Endothelial cell of umbilical vein (primary cell): ENCODE measurements around the gene POR. TPM values are rescaled to one million over a fixed set of nuclear protein-coding genes. Genes with fewer than 3 reads are reported as not detected.
"Not testable (repeated sequence)": the region's sequence is repeated elsewhere in the genome, so short reads cannot be mapped to it uniquely, and the experiment has no call there.

Source experiments
- BruUV-seq: library from RNA; stranded (reverse); fragments of 400-500 nt; replicated peaks from 2 replicates; lab custom pipeline; 2021; lab: Mats Ljungman, UMichigan
- CTCF ChIA-PET: fragments of 300-600, 350-600 bp; sonication (Branson Sonifier 250); formaldehyde crosslinking; loops from one replicate; lab custom pipeline; 2021; ENCODE audit warnings: antibody characterized with exemption, inconsistent platforms; lab: Charles Lee
- POLR2A ChIA-PET: fragments of 300-600, 350-600 bp; sonication (Branson Sonifier 250); formaldehyde crosslinking; loops from one replicate; lab custom pipeline; 2021; ENCODE audit warnings: antibody characterized with exemption, inconsistent platforms; lab: Charles Lee
- DNase-seq: peaks from one replicate; pipeline ENCODE4 v3.0.0-alpha.2; 2011; ENCODE audit warnings: low read depth, low spot score
- FAIRE-seq: peaks from 2 replicates; lab custom pipeline; 2011; peaks lifted over from hg19 to GRCh38; lab: Jason Lieb, UNC
- H2AFZ ChIP-seq: 2 replicates; pipeline ENCODE4 v1.6.0; 2012; ENCODE audit warnings: low read depth, low read length, control low read depth, inconsistent platforms
- H3K27ac ChIP-seq: 2 replicates; pipeline ENCODE4 v1.5.1; 2011; ENCODE audit warnings: low read depth, mild to moderate bottlenecking, control low read depth, low read length, moderate library complexity; ENCODE audit not compliant: insufficient read depth
- H3K27me3 ChIP-seq, 2 experiments: 2 replicates each; pipeline versions ENCODE4 v1.6.0 to v1.6.1; 2011; ENCODE audit warnings: low read length in 2 of 2, mixed read lengths in 1 of 2; ENCODE audit not compliant: control insufficient read depth in 2 of 2, insufficient read depth in 2 of 2
- H3K36me3 ChIP-seq, 2 experiments: 2 replicates in 1 of 2; 3 replicates in 1 of 2; pipeline ENCODE4 v1.5.1; 2011; ENCODE audit warnings: low read length in 2 of 2, mild to moderate bottlenecking in 1 of 2, moderate library complexity in 1 of 2; ENCODE audit not compliant: control insufficient read depth in 2 of 2, insufficient read depth in 2 of 2; ENCODE audit errors: extremely low read depth in 1 of 2
- H3K4me1 ChIP-seq: 3 replicates; pipeline ENCODE4 v1.5.1; 2011; ENCODE audit warnings: mild to moderate bottlenecking, low read length; ENCODE audit not compliant: control insufficient read depth, insufficient read depth; ENCODE audit errors: extremely low read depth
- H3K4me2 ChIP-seq: 2 replicates; pipeline ENCODE4 v1.6.1; 2011; ENCODE audit warnings: low read length, control low read depth, mixed read lengths; ENCODE audit not compliant: insufficient read depth
- H3K4me3 ChIP-seq, 3 experiments: fragments of 200-600 bp in 1 of 3; sonication (generic), shearing (Covaris generic) in 1 of 3; replicated peaks in 1 of 3; 2 replicates each; pipeline ENCODE4 v1.5.1; 2011 to 2016; ENCODE audit warnings: control low read depth in 3 of 3, low read length in 3 of 3, mild to moderate bottlenecking in 2 of 3, inconsistent platforms in 1 of 3, low read depth in 1 of 3, moderate library complexity in 1 of 3; ENCODE audit not compliant: insufficient read depth in 1 of 3
- H3K79me2 ChIP-seq: 2 replicates; pipeline ENCODE4 v1.6.0; 2012; ENCODE audit warnings: low read length, inconsistent platforms; ENCODE audit not compliant: control insufficient read depth, insufficient read depth
- H3K9ac ChIP-seq: replicated peaks from 2 replicates; pipeline ENCODE3; 2011; ENCODE audit warnings: low read length, control low read depth; ENCODE audit not compliant: insufficient read depth; ENCODE audit errors: extremely low read depth
- H3K9me1 ChIP-seq: replicated peaks from 3 replicates; pipeline ENCODE4 v1.6.0; 2011; ENCODE audit warnings: mild to moderate bottlenecking, low read length; ENCODE audit not compliant: control insufficient read depth, insufficient read depth; ENCODE audit errors: extremely low read depth
- H3K9me3 ChIP-seq: replicated peaks from 2 replicates; pipeline ENCODE4 v1.5.1; 2012; ENCODE audit warnings: low read length, inconsistent platforms; ENCODE audit not compliant: control insufficient read depth, insufficient read depth
- H4K20me1 ChIP-seq: replicated peaks from 2 replicates; pipeline ENCODE3; 2011; ENCODE audit warnings: mild to moderate bottlenecking, low read length; ENCODE audit not compliant: control insufficient read depth, insufficient read depth; ENCODE audit errors: extremely low read depth
- EZH2 ChIP-seq: IDR thresholded peaks from 2 replicates; pipeline ENCODE4 v1.6.1; 2012; ENCODE audit warnings: borderline replicate concordance, low read depth, mild to moderate bottlenecking, moderate library complexity, low read length, inconsistent platforms; ENCODE audit not compliant: severe bottlenecking
- FOS ChIP-seq: IDR thresholded peaks from 2 replicates; pipeline ENCODE4 v1.6.1; 2011; ENCODE audit warnings: mild to moderate bottlenecking, low read length, moderate library complexity, borderline replicate concordance; ENCODE audit not compliant: insufficient read depth
- GATA2 ChIP-seq: IDR thresholded peaks from 2 replicates; pipeline ENCODE4 v1.7.0; 2011; ENCODE audit warnings: low read depth, mild to moderate bottlenecking, moderate library complexity, mixed read lengths, low read length; ENCODE audit not compliant: insufficient read length, insufficient read depth
- JUN ChIP-seq: IDR thresholded peaks from 2 replicates; pipeline ENCODE4 v1.6.1; 2011; ENCODE audit warnings: borderline replicate concordance, low read depth; ENCODE audit not compliant: insufficient read length, insufficient read depth
- MYC ChIP-seq: IDR thresholded peaks from one replicate; pipeline ENCODE4 v1.6.1; 2011; ENCODE audit warnings: mild to moderate bottlenecking, low read depth, low read length
- POLR2A ChIP-seq: IDR thresholded peaks from 2 replicates; pipeline ENCODE4 v1.6.1; 2012; ENCODE audit warnings: low read depth, mild to moderate bottlenecking, control low read depth, low read length
- dilution Hi-C: fragments of 300-500 bp; cut with MboI; formaldehyde crosslinking; loops from one replicate; pipeline ENCODE4 v1.15.0; 2019; ENCODE audit warnings: low sequenced_read_pairs; ENCODE audit not compliant: extremely low pct_ligation_motif_present
- intact Hi-C: fragments of 100-400 bp; cut with micrococcal nuclease; formaldehyde crosslinking; loops from one replicate; pipeline ENCODE4 v1.10.0; 2022
- polyA plus RNA-seq, 4 experiments: library from polyadenylated mRNA; depleted of rRNA in 3 of 4; stranded (reverse) in 3 of 4; unstranded in 1 of 4; fragments of >200 nt; gene quantifications; 2 replicates each; pipeline versions ENCODE4 v1.2.1 to v1.2.3, GENCODE V29; 2011 to 2012; ENCODE audit warnings: missing spikeins in 1 of 4
- total RNA-seq: library from RNA; stranded (reverse); gene quantifications from 2 replicates; pipeline ENCODE4 v1.2.3, GENCODE V29; 2021
- TF ChIP-seq, protein P1 (sequence below): IDR thresholded peaks from 2 replicates; pipeline ENCODE4 v1.6.1; 2011; ENCODE audit not compliant: insufficient read depth, insufficient read length
- TF ChIP-seq, protein P2 (sequence below), 2 donors: IDR thresholded peaks; 1 replicate in 1 of 2; 2 replicates in 1 of 2; pipeline ENCODE4 v1.5.1; 2011; ENCODE audit warnings: low read length in 2 of 2, mild to moderate bottlenecking in 2 of 2, moderate library complexity in 2 of 2, control low read depth in 1 of 2, inconsistent platforms in 1 of 2, low read depth in 1 of 2; ENCODE audit not compliant: insufficient read depth in 1 of 2; ENCODE audit errors: extremely low read depth in 1 of 2

POR gene
- total and polyA plus RNA-seq, 2 donors (not counting 3 experiments of a cell fraction or from before 2014, with no cell fraction given) = 59.5 to 73.6 TPM

DNA sequence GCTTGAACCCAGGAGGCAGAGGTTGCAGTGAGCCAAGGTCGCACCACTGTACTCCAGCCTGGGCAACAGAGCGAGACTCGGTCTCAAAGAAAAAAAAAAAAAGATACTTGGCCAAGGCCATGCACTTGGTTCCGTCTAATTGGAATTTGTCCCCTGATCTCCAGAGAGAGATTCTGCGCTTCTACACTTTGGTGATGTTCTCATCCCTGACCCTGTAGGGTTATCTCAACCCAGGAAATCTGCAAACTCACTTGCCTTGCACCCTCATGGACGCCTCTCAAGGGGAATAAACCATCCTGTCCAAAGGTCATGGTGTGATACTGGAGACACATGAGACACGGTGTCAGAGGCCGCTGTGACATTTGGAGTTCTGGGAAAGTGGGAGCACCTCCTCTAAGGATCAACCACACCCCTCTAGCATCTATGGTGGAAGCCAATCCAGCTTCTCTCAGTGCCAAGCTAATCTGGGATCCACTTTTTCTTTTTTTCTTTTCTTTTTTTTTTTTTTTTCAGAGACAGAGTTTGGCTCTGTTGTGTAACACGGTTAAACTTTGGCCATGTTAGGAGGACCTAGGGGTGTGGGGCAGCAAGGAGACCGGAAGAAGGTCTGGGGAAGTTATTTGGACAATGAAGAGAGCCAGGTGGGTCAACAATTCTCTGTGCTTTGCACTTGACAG, 7.8 kb upstream of the POR start:
- H3K36me3 ChIP-seq = no peaks in the 10 kb centered on the region
- H3K4me3 ChIP-seq = no peak overlapping the region
- FAIRE-seq (no peak), DNase-seq (no peak)
- H3K9ac ChIP-seq = no peak overlapping the region
- no peak overlapping the region for H3K27ac ChIP-seq
- H3K4me1 ChIP-seq = no peaks in the 10 kb centered on the region
- intact Hi-C loops = no loop called here
- no peaks in the 10 kb centered on the region for H3K9me3 ChIP-seq
- no TSS peak for BruUV-seq
- CTCF ChIA-PET = interaction anchor here (1.6 to 2.2 kb wide), 2 partner anchors 41 to 113 kb away, joined by 3 to 9 read pairs; no protein-coding TSS in a partner anchor
- TF ChIP-seq, protein P1, sequence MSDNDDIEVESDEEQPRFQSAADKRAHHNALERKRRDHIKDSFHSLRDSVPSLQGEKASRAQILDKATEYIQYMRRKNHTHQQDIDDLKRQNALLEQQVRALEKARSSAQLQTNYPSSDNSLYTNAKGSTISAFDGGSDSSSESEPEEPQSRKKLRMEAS = no peak
- TF ChIP-seq, protein P2, sequence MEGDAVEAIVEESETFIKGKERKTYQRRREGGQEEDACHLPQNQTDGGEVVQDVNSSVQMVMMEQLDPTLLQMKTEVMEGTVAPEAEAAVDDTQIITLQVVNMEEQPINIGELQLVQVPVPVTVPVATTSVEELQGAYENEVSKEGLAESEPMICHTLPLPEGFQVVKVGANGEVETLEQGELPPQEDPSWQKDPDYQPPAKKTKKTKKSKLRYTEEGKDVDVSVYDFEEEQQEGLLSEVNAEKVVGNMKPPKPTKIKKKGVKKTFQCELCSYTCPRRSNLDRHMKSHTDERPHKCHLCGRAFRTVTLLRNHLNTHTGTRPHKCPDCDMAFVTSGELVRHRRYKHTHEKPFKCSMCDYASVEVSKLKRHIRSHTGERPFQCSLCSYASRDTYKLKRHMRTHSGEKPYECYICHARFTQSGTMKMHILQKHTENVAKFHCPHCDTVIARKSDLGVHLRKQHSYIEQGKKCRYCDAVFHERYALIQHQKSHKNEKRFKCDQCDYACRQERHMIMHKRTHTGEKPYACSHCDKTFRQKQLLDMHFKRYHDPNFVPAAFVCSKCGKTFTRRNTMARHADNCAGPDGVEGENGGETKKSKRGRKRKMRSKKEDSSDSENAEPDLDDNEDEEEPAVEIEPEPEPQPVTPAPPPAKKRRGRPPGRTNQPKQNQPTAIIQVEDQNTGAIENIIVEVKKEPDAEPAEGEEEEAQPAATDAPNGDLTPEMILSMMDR (IDR thresholded peaks at IDR 0.05; ENCODE audit: extremely low read depth in 1 of 2, insufficient read depth in 1 of 2, low read depth in 1 of 2, low read length in 2 of 2) = no peak
- no peak for TF ChIP-seq EZH2
- no peak for TF ChIP-seq POLR2A
- no peak for TF ChIP-seq JUN
- no peak for TF ChIP-seq MYC
- no peak for TF ChIP-seq FOS
- TF ChIP-seq GATA2 = no peak
- H3K9me1 ChIP-seq = no peaks in the 10 kb centered on the region
- no peaks in the 10 kb centered on the region for H3K27me3 ChIP-seq
- H4K20me1 ChIP-seq = no peaks in the 10 kb centered on the region
- POLR2A ChIA-PET = no interaction called here
- dilution Hi-C loops = no loop called here
- no peak overlapping the region for H3K4me2 ChIP-seq
- no peak overlapping the region for H2AFZ ChIP-seq
- H3K79me2 ChIP-seq = no peaks in the 10 kb centered on the region

GRCh38 chr7:75907668-75908039, 7.3 kb upstream of the POR start:
- POLR2A ChIA-PET, H3K79me2 ChIP-seq, H3K4me3 ChIP-seq, H3K4me1 ChIP-seq, FAIRE-seq, H3K4me2 ChIP-seq, H4K20me1 ChIP-seq, dilution Hi-C loops, DNase-seq, H3K27ac ChIP-seq, intact Hi-C loops, H3K9me3 ChIP-seq, BruUV-seq, H3K9me1 ChIP-seq, H3K9ac ChIP-seq, H2AFZ ChIP-seq, H3K36me3 ChIP-seq, H3K27me3 ChIP-seq: not testable (repeated sequence)
- CTCF ChIA-PET = interaction anchor here (1.4 kb wide), 1 partner anchor 41 kb away, joined by 3 read pairs; no protein-coding TSS in a partner anchor
